Liver (tissue), 3 donors: Measurements from ENCODE around the gene BFAR.

Experiments used
- ATF3 ChIP-seq: IDR thresholded peaks from 2 replicates; pipeline ENCODE4 v1.6.1; 2016; ENCODE audit warnings: antibody characterized with exemption
- EGR1 ChIP-seq, 2 donors: IDR thresholded peaks; 2 replicates each; pipeline ENCODE4 v1.6.1; 2016 to 2018; ENCODE audit warnings: antibody characterized with exemption in 2 of 2, low read depth in 2 of 2
- NR2F2 ChIP-seq: IDR thresholded peaks from 2 replicates; pipeline ENCODE4 v1.6.1; 2016; ENCODE audit warnings: antibody characterized with exemption
- RAD21 ChIP-seq, 2 donors: IDR thresholded peaks; 2 replicates each; pipeline ENCODE4 v1.6.1; 2016; ENCODE audit warnings: antibody characterized with exemption in 2 of 2, mild to moderate bottlenecking in 2 of 2
- RXRA ChIP-seq, 2 donors: IDR thresholded peaks; 2 replicates each; pipeline ENCODE4 v1.6.1; 2017 to 2018; ENCODE audit warnings: antibody characterized with exemption in 2 of 2, mild to moderate bottlenecking in 1 of 2
- SP1 ChIP-seq: IDR thresholded peaks from 2 replicates; pipeline ENCODE4 v1.6.1; 2018; ENCODE audit warnings: antibody characterized with exemption, mild to moderate bottlenecking
- TAF1 ChIP-seq: conservative IDR thresholded peaks from 2 replicates; pipeline ENCODE4 v1.6.1; 2016; ENCODE audit warnings: antibody characterized with exemption, mild to moderate bottlenecking
- TF ChIP-seq, protein P1 (sequence below): IDR thresholded peaks from 2 replicates; pipeline ENCODE4 v1.6.1; 2016; ENCODE audit warnings: antibody characterized with exemption, mild to moderate bottlenecking
- TF ChIP-seq, protein P2 (sequence below): fragments of 150-350 bp; IDR thresholded peaks from 2 replicates; pipeline ENCODE4 v1.5.1; 2017; ENCODE audit warnings: improper control_type of control experiment, low read depth, low read length; ENCODE audit not compliant: missing input control
- TF ChIP-seq, protein P3 (sequence below): IDR thresholded peaks from 2 replicates; pipeline ENCODE4 v1.6.1; 2016; ENCODE audit warnings: antibody characterized with exemption
- TF ChIP-seq, protein P4 (sequence below): IDR thresholded peaks from 2 replicates; pipeline ENCODE4 v1.6.1; 2016; ENCODE audit warnings: antibody characterized with exemption
- donor health status: healthy.
- donor health status: healthy.

GRCh38 chr16:14608604-14609003 is 24.1 kb upstream of the BFAR start:
- TF ChIP-seq, protein P1, sequence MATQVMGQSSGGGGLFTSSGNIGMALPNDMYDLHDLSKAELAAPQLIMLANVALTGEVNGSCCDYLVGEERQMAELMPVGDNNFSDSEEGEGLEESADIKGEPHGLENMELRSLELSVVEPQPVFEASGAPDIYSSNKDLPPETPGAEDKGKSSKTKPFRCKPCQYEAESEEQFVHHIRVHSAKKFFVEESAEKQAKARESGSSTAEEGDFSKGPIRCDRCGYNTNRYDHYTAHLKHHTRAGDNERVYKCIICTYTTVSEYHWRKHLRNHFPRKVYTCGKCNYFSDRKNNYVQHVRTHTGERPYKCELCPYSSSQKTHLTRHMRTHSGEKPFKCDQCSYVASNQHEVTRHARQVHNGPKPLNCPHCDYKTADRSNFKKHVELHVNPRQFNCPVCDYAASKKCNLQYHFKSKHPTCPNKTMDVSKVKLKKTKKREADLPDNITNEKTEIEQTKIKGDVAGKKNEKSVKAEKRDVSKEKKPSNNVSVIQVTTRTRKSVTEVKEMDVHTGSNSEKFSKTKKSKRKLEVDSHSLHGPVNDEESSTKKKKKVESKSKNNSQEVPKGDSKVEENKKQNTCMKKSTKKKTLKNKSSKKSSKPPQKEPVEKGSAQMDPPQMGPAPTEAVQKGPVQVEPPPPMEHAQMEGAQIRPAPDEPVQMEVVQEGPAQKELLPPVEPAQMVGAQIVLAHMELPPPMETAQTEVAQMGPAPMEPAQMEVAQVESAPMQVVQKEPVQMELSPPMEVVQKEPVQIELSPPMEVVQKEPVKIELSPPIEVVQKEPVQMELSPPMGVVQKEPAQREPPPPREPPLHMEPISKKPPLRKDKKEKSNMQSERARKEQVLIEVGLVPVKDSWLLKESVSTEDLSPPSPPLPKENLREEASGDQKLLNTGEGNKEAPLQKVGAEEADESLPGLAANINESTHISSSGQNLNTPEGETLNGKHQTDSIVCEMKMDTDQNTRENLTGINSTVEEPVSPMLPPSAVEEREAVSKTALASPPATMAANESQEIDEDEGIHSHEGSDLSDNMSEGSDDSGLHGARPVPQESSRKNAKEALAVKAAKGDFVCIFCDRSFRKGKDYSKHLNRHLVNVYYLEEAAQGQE = no peak
- TF ChIP-seq, protein P2, sequence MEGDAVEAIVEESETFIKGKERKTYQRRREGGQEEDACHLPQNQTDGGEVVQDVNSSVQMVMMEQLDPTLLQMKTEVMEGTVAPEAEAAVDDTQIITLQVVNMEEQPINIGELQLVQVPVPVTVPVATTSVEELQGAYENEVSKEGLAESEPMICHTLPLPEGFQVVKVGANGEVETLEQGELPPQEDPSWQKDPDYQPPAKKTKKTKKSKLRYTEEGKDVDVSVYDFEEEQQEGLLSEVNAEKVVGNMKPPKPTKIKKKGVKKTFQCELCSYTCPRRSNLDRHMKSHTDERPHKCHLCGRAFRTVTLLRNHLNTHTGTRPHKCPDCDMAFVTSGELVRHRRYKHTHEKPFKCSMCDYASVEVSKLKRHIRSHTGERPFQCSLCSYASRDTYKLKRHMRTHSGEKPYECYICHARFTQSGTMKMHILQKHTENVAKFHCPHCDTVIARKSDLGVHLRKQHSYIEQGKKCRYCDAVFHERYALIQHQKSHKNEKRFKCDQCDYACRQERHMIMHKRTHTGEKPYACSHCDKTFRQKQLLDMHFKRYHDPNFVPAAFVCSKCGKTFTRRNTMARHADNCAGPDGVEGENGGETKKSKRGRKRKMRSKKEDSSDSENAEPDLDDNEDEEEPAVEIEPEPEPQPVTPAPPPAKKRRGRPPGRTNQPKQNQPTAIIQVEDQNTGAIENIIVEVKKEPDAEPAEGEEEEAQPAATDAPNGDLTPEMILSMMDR = no peak
- TF ChIP-seq, protein P3, sequence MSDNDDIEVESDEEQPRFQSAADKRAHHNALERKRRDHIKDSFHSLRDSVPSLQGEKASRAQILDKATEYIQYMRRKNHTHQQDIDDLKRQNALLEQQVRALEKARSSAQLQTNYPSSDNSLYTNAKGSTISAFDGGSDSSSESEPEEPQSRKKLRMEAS = no peak
- TF ChIP-seq TAF1 (no peak), RAD21 (IDR thresholded peaks at IDR 0.05) (no peak), SP1 (no peak), EGR1 (IDR thresholded peaks at IDR 0.05; ENCODE audit: low read depth in 2 of 2) (no peak), ATF3 (no peak), RXRA (IDR thresholded peaks at IDR 0.05) (no peak), NR2F2 (no peak)
- TF ChIP-seq, protein P4, sequence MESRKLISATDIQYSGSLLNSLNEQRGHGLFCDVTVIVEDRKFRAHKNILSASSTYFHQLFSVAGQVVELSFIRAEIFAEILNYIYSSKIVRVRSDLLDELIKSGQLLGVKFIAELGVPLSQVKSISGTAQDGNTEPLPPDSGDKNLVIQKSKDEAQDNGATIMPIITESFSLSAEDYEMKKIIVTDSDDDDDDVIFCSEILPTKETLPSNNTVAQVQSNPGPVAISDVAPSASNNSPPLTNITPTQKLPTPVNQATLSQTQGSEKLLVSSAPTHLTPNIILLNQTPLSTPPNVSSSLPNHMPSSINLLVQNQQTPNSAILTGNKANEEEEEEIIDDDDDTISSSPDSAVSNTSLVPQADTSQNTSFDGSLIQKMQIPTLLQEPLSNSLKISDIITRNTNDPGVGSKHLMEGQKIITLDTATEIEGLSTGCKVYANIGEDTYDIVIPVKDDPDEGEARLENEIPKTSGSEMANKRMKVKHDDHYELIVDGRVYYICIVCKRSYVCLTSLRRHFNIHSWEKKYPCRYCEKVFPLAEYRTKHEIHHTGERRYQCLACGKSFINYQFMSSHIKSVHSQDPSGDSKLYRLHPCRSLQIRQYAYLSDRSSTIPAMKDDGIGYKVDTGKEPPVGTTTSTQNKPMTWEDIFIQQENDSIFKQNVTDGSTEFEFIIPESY = no peak
